Left ventricle myocardium inferior (tissue), 1 donor: ENCODE measurements around the gene MYO16. TPM values are rescaled to one million over a fixed set of nuclear protein-coding genes. Genes with fewer than 3 reads are reported as not detected.

Experiments used
- DNase-seq: peaks from one replicate; pipeline ENCODE4 v3.0.0-alpha.2; 2020
- H3K27ac ChIP-seq: fragments of 200-600 bp; replicated peaks from 2 replicates; pipeline ENCODE4 v1.8.0; 2021
- H3K27me3 ChIP-seq: fragments of 200-600 bp; 2 replicates; pipeline ENCODE4 v1.8.0; 2021; ENCODE audit warnings: low read depth
- H3K36me3 ChIP-seq: fragments of 200-600 bp; 2 replicates; pipeline ENCODE4 v1.8.0; 2021
- H3K4me1 ChIP-seq: fragments of 200-600 bp; 2 replicates; pipeline ENCODE4 v1.8.0; 2021
- H3K4me3 ChIP-seq: fragments of 200-600 bp; 2 replicates; pipeline ENCODE4 v1.8.0; 2021; ENCODE audit warnings: mild to moderate bottlenecking, moderate library complexity
- H3K9me3 ChIP-seq: fragments of 200-600 bp; replicated peaks from 2 replicates; pipeline ENCODE4 v1.8.0; 2021
- intact Hi-C: fragments of 100-400 bp; cut with micrococcal nuclease; formaldehyde crosslinking; loops from one replicate; pipeline ENCODE4 v1.11.0; 2022
- total RNA-seq: library from RNA; stranded (reverse); fragmentation: NEBNext Ultra II Directional; extraction: Animal tissue kit (Norgen Biotek cat#: 25700); gene quantifications from one replicate; pipeline ENCODE4 v1.2.1, GENCODE V29; 2021
- TF ChIP-seq, protein P1 (sequence below): fragments of 200-600 bp; IDR thresholded peaks from 2 replicates; pipeline ENCODE4 v1.8.0; 2021; ENCODE audit warnings: antibody characterized with exemption, mild to moderate bottlenecking, borderline replicate concordance
- donor health status: DM: no; HTN: yes; CAD: no; lungs with severe emphysema.

The MYO16 gene
- total RNA-seq, 1 donor from 2014 or later: 1.7 TPM

DNA sequence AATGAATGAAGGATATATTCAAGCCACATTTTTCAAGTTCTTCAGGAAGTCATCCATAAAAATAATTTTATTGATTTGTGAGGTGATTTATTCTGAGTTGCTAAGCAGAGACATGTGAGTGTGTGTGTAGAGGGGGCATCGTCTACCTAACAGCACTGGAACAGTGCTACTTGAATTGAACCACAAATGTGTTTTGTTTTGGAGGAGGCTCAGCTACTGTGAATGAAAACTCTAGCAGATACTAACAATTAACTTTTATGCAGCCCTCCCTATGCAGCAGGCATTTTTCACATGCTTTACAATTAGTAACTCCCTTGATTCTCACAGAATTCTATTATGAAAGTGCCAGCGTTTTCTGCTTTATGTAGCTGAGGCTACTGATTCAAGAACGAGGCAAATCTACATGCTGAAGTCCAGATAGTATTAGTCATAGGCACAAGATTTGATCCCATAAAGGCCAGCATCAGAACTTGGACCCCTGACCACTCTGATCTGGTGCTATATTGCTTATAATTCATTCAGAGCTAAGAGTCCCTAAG lies 103.7 kb downstream of the MYO16 start:
- H3K4me3 ChIP-seq: no peak overlapping the region
- no peak for DNase-seq
- no peaks in the 10 kb centered on the region for H3K27me3 ChIP-seq
- intact Hi-C loops: no loop called here
- peaks cover 11% of the 10 kb centered on the region for H3K9me3 ChIP-seq
- H3K4me1 ChIP-seq: no peaks in the 10 kb centered on the region
- H3K36me3 ChIP-seq: no peaks in the 10 kb centered on the region
- H3K27ac ChIP-seq: no peak overlapping the region
- TF ChIP-seq, protein P1, sequence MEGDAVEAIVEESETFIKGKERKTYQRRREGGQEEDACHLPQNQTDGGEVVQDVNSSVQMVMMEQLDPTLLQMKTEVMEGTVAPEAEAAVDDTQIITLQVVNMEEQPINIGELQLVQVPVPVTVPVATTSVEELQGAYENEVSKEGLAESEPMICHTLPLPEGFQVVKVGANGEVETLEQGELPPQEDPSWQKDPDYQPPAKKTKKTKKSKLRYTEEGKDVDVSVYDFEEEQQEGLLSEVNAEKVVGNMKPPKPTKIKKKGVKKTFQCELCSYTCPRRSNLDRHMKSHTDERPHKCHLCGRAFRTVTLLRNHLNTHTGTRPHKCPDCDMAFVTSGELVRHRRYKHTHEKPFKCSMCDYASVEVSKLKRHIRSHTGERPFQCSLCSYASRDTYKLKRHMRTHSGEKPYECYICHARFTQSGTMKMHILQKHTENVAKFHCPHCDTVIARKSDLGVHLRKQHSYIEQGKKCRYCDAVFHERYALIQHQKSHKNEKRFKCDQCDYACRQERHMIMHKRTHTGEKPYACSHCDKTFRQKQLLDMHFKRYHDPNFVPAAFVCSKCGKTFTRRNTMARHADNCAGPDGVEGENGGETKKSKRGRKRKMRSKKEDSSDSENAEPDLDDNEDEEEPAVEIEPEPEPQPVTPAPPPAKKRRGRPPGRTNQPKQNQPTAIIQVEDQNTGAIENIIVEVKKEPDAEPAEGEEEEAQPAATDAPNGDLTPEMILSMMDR: no peak

DNA sequence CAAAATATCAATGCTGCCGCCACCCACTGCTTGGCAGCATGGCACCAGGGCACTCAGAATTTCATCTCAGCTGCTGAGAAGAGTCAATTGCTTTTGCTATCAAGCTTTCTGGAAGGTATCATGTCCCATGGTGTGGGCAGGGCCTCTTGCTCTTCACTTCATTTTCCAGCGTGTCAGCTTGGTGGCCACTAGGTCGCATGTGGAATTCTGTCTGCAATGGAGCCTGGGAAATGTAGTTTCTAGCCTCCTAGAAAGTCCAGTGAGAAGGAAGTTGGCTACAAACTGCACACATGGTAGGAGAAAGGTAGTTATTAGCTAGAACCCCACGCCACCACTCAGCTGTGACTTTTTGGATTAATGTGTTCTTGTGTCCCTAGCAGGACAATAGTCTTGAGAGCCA lies 105.3 kb downstream of the MYO16 start:
- TF ChIP-seq, protein P1: no peak

DNA sequence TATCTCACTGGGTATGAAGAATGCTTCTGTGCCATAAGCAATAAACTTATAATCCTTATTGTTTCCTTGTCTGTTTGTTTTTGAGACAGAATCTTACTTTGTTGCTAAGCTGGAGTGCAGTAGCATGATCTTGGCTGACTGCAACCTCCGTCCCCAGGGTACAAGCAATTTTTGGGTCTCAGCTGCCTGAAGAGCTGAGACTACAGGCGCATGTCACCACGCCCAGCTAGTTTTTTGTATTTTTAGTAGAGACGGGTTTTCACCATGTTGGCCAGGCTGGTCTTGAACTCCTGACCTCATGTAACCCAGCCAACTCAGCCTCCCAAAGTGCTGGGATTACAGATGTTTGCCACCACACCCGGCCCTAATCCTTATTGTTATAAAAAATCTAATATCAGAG lies 112.5 kb downstream of the MYO16 start:
- no peaks in the 10 kb centered on the region for H3K27me3 ChIP-seq
- H3K27ac ChIP-seq: no peak overlapping the region
- no peaks in the 10 kb centered on the region for H3K4me1 ChIP-seq
- H3K36me3 ChIP-seq: no peaks in the 10 kb centered on the region
- no peak for DNase-seq
- peaks cover 19% of the 10 kb centered on the region for H3K9me3 ChIP-seq
- no peak overlapping the region for H3K4me3 ChIP-seq
- intact Hi-C loops: no loop called here
- TF ChIP-seq, protein P1: no peak

More for the DNA sequence above, 105.3 kb downstream of the MYO16 start:
- DNase-seq: no peak
- Histone ChIP-seq H3K4me1 (no peaks in the 10 kb centered on the region), H3K27ac (no peak overlapping the region), H3K9me3 (peaks cover 11% of the 10 kb centered on the region), H3K27me3 (no peaks in the 10 kb centered on the region), H3K36me3 (no peaks in the 10 kb centered on the region), H3K4me3 (no peak overlapping the region)
- intact Hi-C loops: no loop called here

DNA sequence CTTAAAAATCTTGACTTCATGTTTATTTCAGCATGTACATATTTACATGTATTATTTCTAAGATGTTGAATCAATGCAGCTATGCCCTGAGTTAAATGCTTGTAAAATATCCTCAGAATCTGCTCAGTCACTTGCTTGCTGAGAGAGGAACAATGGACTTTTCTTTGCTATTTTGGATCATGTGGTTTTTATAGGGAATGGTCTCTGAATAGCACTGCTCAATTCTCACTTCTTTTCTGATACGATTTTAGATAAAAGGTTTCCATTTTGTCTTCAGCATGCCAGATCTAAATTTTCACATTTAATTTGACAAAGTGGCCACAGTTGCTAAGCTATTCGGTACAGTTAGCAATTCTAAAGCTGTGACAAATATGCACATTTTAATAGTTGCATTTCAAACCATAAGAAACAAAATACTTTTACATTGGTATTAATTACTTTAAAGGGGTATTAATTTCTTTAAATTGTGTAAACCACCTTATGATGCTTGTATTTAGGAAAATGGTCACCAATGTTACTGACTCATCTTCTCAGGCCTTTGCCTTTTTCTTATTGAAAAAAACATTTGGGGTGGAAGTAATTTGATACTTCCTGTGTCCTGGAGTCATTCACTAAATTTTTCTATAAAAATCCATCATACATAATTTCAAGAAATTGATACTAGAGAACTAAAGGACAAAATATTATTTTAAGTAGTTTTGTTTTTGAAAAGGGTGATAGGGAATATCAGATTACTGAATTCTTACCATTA lies 113.5 kb downstream of the MYO16 start:
- Histone ChIP-seq H3K36me3 (no peaks in the 10 kb centered on the region), H3K27me3 (no peaks in the 10 kb centered on the region), H3K4me3 (no peak overlapping the region), H3K4me1 (no peaks in the 10 kb centered on the region), H3K9me3 (peaks cover 23% of the 10 kb centered on the region), H3K27ac (no peak overlapping the region)
- TF ChIP-seq, protein P1: no peak
- intact Hi-C loops: no loop called here
- no peak for DNase-seq

DNA sequence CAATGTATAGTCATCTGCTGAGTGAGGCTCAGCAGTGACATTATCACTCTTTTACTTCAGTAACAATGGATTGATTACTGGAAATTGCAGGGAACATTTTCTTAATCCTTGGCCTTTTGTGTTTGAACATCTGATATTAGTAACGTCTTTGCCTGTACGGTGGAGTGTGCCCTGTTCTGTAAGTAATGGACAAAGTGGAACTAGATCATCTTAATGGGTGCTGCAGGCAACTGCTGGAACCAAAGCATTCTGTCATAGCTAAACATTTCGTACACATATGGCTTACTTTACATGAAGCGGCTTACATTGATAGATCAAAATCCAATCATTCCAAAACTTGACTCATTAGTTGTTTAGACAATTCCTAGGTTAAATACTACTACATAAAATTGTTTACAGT lies 114.1 kb downstream of the MYO16 start:
- Histone ChIP-seq H3K27me3 (no peaks in the 10 kb centered on the region), H3K9me3 (peaks cover 23% of the 10 kb centered on the region), H3K4me3 (no peak overlapping the region), H3K4me1 (no peaks in the 10 kb centered on the region), H3K27ac (no peak overlapping the region), H3K36me3 (no peaks in the 10 kb centered on the region)
- DNase-seq: no peak
- TF ChIP-seq, protein P1: no peak
- intact Hi-C loops: no loop called here
